WERI-Rb-1 (cell line): ENCODE measurements around the gene ATG4D.

Source experiments
- DNase-seq: peaks from one replicate; pipeline ENCODE4 v3.0.0-alpha.2; 2020
- H3K27ac ChIP-seq: fragments of 250-450 bp; sonication (Bioruptor Pico); 2 replicates; pipeline ENCODE4 v1.5.1; 2020; ENCODE audit warnings: mild to moderate bottlenecking, moderate library complexity
- H3K27me3 ChIP-seq: fragments of 250-450 bp; sonication (Bioruptor Pico); 2 replicates; pipeline ENCODE4 v1.5.1; 2021; ENCODE audit warnings: mild to moderate bottlenecking, low read depth, moderate library complexity; ENCODE audit not compliant: insufficient read depth, severe bottlenecking
- H3K36me3 ChIP-seq: fragments of 250-450 bp; sonication (Bioruptor Pico); 2 replicates; pipeline ENCODE4 v1.5.1; 2020; ENCODE audit warnings: mild to moderate bottlenecking, moderate library complexity
- H3K4me3 ChIP-seq: 2 replicates; pipeline ENCODE4 v1.5.1; 2011; ENCODE audit warnings: low read depth, mild to moderate bottlenecking, control low read depth, low read length
- H3K9me3 ChIP-seq: fragments of 250-450 bp; sonication (Bioruptor Pico); 2 replicates; pipeline ENCODE4 v1.5.1; 2021; ENCODE audit warnings: mild to moderate bottlenecking, moderate library complexity; ENCODE audit not compliant: severe bottlenecking
- TF ChIP-seq, protein P1 (sequence below): IDR thresholded peaks from 2 replicates; pipeline ENCODE4 v1.5.1; 2011; ENCODE audit warnings: low read depth, mild to moderate bottlenecking, control low read depth, inconsistent platforms, low read length

The ATG4D gene

DNA sequence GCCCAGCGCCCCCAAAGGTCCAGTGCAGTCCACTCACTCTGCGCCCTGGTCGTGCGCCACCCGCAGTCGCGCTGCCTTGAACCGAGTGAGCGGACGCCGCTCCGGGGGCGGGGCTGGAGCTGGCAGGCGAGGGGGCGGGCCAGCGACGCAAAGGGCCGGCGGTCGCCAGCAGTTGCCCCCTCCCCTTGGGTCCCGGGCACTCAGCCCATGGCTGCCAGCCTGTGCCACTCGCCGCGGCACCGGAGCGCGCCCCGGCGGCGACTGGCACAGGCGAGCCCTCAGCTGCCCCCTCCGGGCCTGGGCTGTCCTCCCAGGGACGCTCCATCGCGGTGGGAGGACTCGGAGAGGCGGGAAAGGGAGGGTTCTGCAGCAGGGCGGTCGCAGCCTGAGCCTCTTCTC is 26.3 kb upstream of the ATG4D start, which contains the start of gene S1PR5:
TSS of gene S1PR5 (minus strand) at position 87 of the 399 bp plus-strand sequence. CDS start 2,436 bp downstream, outside the sequence.
- Histone ChIP-seq H3K27ac (no peak within 1 kb of the TSS), H3K27me3 (no peaks in the 10 kb centered on the region), H3K9me3 (no peaks in the 10 kb centered on the region), H3K36me3 (no peaks in the 10 kb centered on the region), H3K4me3 (no peak within 1 kb of the TSS)
- DNase-seq = no peak
- TF ChIP-seq, protein P1, sequence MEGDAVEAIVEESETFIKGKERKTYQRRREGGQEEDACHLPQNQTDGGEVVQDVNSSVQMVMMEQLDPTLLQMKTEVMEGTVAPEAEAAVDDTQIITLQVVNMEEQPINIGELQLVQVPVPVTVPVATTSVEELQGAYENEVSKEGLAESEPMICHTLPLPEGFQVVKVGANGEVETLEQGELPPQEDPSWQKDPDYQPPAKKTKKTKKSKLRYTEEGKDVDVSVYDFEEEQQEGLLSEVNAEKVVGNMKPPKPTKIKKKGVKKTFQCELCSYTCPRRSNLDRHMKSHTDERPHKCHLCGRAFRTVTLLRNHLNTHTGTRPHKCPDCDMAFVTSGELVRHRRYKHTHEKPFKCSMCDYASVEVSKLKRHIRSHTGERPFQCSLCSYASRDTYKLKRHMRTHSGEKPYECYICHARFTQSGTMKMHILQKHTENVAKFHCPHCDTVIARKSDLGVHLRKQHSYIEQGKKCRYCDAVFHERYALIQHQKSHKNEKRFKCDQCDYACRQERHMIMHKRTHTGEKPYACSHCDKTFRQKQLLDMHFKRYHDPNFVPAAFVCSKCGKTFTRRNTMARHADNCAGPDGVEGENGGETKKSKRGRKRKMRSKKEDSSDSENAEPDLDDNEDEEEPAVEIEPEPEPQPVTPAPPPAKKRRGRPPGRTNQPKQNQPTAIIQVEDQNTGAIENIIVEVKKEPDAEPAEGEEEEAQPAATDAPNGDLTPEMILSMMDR = no peak

DNA sequence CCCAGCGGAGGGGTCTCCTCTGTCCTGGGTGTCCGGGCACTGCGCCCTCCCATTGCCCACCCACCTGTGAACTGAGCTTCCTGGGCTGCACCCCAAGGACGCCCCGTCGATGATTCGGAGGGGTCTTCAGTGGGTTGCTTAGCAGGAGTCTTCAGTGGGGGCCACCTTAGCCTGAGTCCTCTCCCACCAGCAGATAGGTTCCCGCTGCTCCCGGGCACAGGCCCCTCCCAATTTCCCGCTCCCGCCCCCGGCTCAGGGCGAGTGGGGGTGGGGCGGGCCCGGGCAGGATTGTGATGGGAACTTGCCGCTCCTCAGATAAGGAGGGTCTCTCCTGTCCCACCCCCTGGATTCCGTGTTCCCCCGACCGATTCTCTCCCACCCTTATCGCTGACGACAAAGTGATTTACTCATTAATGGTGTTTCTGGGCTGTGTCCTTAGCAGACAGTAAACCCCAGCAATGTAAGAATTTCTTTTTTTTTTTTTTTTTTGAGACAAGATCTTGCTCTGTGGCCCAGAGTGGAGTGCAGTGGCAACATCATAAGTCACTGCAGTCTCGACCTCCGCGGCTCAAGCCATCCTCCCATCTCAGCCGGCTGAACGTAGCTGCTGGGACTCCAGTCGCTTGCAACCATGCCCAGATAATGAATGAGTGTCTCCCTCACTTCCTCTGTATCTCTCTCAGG is 25.8 kb upstream of the ATG4D start:
- Histone ChIP-seq H3K27ac (no peak overlapping the region), H3K36me3 (no peaks in the 10 kb centered on the region), H3K9me3 (no peaks in the 10 kb centered on the region), H3K4me3 (no peak overlapping the region), H3K27me3 (no peaks in the 10 kb centered on the region)
- no peak for DNase-seq
- TF ChIP-seq, protein P1 = no peak

DNA sequence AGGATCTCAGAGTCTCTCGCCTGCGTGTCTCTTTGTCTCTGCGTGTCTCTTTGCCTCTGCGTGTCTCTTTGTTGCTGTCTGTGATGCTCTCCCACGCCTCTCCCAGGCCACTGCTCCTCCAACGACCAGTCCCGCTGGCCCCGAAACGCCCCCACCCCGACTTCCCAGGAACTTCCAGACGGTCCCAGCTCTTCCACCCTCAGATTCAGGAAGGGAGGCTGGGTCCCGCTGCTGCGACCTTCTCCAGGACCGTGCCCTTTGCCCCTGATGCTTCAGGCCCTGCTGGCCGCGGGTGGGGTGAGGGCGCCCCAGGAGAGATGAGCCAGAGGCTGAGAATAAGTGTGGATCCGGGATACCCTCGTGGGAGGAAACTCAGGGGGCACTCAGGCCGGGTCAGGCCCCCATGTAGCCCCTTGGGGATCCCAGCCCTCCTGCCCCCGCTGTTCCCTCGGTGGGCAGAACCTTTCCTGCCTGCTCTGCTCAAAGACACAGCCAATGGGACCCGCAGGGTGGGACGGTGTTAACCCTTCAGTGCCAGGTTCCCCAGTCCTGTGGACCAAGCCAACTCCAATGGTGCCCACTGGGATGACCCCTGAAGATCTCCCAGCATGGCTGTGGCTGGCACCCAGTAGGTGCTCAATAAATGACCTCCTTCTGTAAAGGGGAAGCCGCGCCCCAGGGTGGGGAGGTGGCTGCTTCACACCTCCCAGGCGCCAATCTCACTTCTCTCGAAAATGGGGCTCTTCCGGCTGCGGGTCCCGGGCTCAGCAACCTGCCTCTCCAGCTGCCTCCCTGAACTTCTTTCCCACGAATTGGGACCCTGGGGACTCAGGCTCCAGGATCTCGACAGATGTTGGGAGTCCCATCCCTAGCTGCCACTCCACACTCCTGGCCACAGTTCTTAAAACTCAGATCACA is 25.0 kb upstream of the ATG4D start:
- Histone ChIP-seq H3K27me3 (no peaks in the 10 kb centered on the region), H3K4me3 (no peak overlapping the region), H3K27ac (no peak overlapping the region)

DNA sequence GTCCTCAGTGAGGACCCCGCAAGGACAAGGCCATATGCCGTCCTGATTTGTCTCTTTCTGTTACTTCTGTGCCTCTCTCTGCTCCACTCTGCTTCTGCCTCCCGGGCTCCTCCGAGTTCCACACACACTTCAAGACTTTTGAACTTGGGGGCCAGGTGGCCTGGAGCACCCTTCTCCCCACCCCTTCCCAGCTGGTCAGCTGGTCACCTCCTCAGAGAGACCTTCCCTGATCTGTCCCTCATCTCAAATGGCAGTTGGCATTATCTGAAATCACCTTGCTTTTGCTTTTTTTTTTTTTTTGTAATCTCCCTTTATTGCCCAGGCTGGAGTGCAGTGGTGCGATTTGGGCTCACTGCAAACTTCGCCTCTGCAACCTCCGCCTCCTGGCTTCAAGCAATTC is 24.3 kb upstream of the ATG4D start:
- H3K36me3 ChIP-seq = no peaks in the 10 kb centered on the region
- no peaks in the 10 kb centered on the region for H3K27me3 ChIP-seq
- H3K4me3 ChIP-seq = no peak overlapping the region
- DNase-seq = no peak
- no peak overlapping the region for H3K27ac ChIP-seq
- H3K9me3 ChIP-seq = no peaks in the 10 kb centered on the region
- TF ChIP-seq, protein P1 = no peak

More for the DNA sequence above, 25.0 kb upstream of the ATG4D start:
- no peak for DNase-seq
- no peaks in the 10 kb centered on the region for H3K36me3 ChIP-seq
- TF ChIP-seq, protein P1 = no peak
- no peaks in the 10 kb centered on the region for H3K9me3 ChIP-seq

DNA sequence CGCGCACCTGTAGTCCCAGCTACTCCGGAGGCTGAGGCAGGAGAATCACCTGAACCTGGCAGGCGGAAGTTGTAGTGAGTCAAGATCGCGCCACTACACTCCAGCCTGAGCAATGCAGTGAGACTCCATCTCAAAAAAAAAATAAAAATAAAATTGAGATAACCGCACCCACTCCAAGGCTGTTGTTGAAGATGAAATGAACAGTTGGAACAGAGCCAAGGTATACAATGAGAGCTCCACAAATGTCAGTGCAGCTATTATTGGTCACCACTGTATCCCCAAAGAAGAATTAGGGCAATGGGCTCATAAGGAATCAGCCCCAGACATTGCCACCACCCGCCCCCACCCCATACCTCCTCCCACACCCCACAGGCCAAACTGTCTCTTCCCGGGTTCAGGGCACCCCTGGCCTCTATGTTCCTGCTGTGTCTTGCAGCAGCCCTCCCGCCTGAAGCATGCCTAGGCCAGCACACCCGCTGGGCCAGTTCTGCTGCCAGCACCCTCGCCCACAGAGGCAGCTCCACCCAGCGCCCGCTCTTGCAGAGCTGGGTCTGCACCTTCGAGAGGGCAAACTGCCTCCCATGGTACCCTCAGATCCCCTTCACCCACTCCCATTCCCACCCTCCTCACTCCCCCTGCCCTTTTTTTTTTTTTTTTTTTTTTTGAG is 22.9 kb upstream of the ATG4D start:
- TF ChIP-seq, protein P1 = no peak
- Histone ChIP-seq H3K4me3 (no peak overlapping the region), H3K36me3 (no peaks in the 10 kb centered on the region), H3K27ac (no peak overlapping the region), H3K27me3 (no peaks in the 10 kb centered on the region), H3K9me3 (no peaks in the 10 kb centered on the region)
- DNase-seq = no peak
